ENCODE measurements around the gene RHOJ.

The RHOJ gene

DNA sequence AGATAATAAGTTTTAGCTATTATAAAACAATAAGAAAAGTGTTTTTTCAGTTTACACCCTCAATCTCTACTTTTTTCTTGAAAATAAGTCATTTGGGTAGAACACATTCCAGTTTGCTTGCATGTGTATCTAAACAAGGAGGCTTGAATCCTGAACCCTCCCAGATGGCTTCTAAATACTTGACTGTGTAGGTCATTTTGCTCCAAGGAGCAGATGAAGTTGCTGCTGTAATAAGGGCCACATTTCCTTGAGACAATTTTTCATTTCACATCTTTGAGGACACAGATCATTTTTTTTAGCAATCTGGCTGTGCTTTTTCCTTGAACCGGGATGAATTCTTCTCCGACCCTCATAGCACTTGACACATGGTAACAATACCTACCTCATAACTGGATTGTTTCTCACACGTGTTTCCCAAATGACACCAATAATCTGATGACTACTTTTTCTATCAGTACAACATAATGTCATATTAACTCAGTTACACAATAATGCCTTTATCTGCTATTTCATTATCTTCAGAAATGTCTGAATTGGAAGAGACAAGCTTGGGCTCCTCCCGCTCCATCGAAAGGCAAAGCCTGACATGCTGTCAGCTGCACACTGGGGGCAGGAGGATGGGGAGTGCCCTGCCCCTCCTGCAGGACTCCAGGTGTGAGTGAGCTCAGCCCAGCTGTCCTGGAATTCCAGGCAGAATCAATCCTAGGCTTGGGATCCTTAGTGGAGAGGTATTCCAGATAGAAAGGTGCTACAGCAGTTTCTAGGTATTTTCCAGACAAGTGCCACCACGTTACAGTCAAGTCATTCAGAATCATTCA, 83.6 kb downstream of the RHOJ start:
- Histone ChIP-seq H3K4me1 (ENCODE audit: insufficient read depth, insufficient read length) (no peaks in the 10 kb centered on the region), H3K27me3 (ENCODE audit: insufficient read depth, insufficient read length) (no peaks in the 10 kb centered on the region), H3K9ac (ENCODE audit: insufficient read length, low read depth) (no peak overlapping the region), H3K9me3 (ENCODE audit: insufficient read depth, low read length) (no peaks in the 10 kb centered on the region), H3K4me3 (ENCODE audit: insufficient read length, low read depth) (no peak overlapping the region), H3K36me3 (ENCODE audit: insufficient read depth, insufficient read length, low read length) (no peaks in the 10 kb centered on the region)
- DNase-seq (ENCODE audit: low read depth, low spot score): no peak
- TF ChIP-seq YY1 (IDR thresholded peaks at IDR 0.05; ENCODE audit: insufficient read depth, insufficient read length) (no peak), ZNF274 (IDR thresholded peaks at IDR 0.05; ENCODE audit: low read depth, low read length) (no peak), SUZ12 (IDR thresholded peaks at IDR 0.05; ENCODE audit: extremely low read depth, insufficient read depth, insufficient read length) (no peak)

DNA sequence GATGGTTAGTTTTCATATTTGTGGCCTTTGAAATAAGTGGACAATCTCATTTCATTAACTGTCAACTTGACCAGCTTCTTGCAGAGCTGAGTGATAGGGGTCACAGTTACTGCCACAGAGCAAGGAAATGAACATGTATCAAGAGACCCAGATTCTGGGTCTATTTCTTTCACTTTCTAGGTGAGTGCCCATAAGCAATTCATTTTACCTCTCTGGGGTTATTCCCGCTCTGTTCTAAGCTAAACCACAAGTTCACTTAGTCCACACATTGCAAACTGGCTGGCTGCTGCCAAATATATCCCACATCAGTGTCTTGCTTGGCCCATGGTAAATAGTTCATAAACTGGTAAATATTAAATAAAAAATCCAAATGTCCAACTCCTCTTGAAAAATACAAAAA, 84.6 kb downstream of the RHOJ start:
- DNase-seq (ENCODE audit: low read depth, low spot score): no peak
- no peaks in the 10 kb centered on the region for H3K36me3 ChIP-seq (ENCODE audit: insufficient read depth, insufficient read length, low read length)
- H3K27me3 ChIP-seq (ENCODE audit: insufficient read depth, insufficient read length): no peaks in the 10 kb centered on the region
- H3K4me3 ChIP-seq (ENCODE audit: insufficient read length, low read depth): no peak overlapping the region
- no peaks in the 10 kb centered on the region for H3K9me3 ChIP-seq (ENCODE audit: insufficient read depth, low read length)
- no peaks in the 10 kb centered on the region for H3K4me1 ChIP-seq (ENCODE audit: insufficient read depth, insufficient read length)
- no peak overlapping the region for H3K9ac ChIP-seq (ENCODE audit: insufficient read length, low read depth)
- TF ChIP-seq YY1 (IDR thresholded peaks at IDR 0.05; ENCODE audit: insufficient read depth, insufficient read length) (no peak), SUZ12 (IDR thresholded peaks at IDR 0.05; ENCODE audit: extremely low read depth, insufficient read depth, insufficient read length) (no peak), ZNF274 (IDR thresholded peaks at IDR 0.05; ENCODE audit: low read depth, low read length) (no peak)

GRCh38 chr14:63290741-63291430, 86.6 kb downstream of the RHOJ start:
- Histone ChIP-seq H3K9ac (ENCODE audit: insufficient read length, low read depth) (no peak overlapping the region), H3K36me3 (ENCODE audit: insufficient read depth, insufficient read length, low read length) (no peaks in the 10 kb centered on the region), H3K9me3 (ENCODE audit: insufficient read depth, low read length) (no peaks in the 10 kb centered on the region), H3K4me1 (ENCODE audit: insufficient read depth, insufficient read length) (no peaks in the 10 kb centered on the region), H3K27me3 (ENCODE audit: insufficient read depth, insufficient read length) (no peaks in the 10 kb centered on the region), H3K4me3 (ENCODE audit: insufficient read length, low read depth) (no peak overlapping the region)
- DNase-seq (ENCODE audit: low read depth, low spot score): no peak
- no peak for TF ChIP-seq SUZ12 (IDR thresholded peaks at IDR 0.05; ENCODE audit: extremely low read depth, insufficient read depth, insufficient read length)
- TF ChIP-seq ZNF274 (IDR thresholded peaks at IDR 0.05; ENCODE audit: low read depth, low read length): no peak
- TF ChIP-seq YY1 (IDR thresholded peaks at IDR 0.05; ENCODE audit: insufficient read depth, insufficient read length): no peak

- H3K4me3 ChIP-seq (ENCODE audit: insufficient read length, low read depth): no peak overlapping the region
- TF ChIP-seq SUZ12 (IDR thresholded peaks at IDR 0.05; ENCODE audit: extremely low read depth, insufficient read depth, insufficient read length): no peak
- no peak for TF ChIP-seq ZNF274 (IDR thresholded peaks at IDR 0.05; ENCODE audit: low read depth, low read length)
- TF ChIP-seq YY1 (IDR thresholded peaks at IDR 0.05; ENCODE audit: insufficient read depth, insufficient read length): no peak
- no peaks in the 10 kb centered on the region for H3K4me1 ChIP-seq (ENCODE audit: insufficient read depth, insufficient read length)
- no peaks in the 10 kb centered on the region for H3K27me3 ChIP-seq (ENCODE audit: insufficient read depth, insufficient read length)
- no peak overlapping the region for H3K9ac ChIP-seq (ENCODE audit: insufficient read length, low read depth)
- DNase-seq (ENCODE audit: low read depth, low spot score): no peak
- H3K36me3 ChIP-seq (ENCODE audit: insufficient read depth, insufficient read length, low read length): no peaks in the 10 kb centered on the region
- H3K9me3 ChIP-seq (ENCODE audit: insufficient read depth, low read length): no peaks in the 10 kb centered on the region
Observed at GRCh38 chr14:63292805-63293204, 88.6 kb downstream of the RHOJ start.

DNA sequence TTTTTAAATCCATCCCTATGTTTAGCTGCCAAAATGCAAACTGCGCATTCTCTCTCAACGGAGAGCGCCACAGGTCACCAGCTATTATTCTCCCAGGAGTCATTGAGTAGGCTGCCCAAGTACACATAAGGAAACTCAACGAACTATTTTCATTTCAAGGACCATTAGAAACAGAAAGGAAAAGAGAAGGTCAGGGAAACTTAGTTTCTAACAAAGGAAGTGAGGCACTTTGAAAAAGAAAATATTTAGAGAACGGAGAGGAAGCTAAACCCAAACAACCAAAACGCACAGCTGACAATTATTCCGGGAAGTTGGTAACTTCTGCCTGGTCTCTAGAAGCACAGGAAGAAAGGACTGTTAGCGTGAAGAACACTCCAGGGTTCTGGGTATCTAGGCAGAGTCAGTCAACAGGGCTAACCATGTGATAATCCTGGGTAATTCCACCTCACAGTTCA, 91.0 kb downstream of the RHOJ start:
- no peaks in the 10 kb centered on the region for H3K27me3 ChIP-seq (ENCODE audit: insufficient read depth, insufficient read length)
- no peak overlapping the region for H3K9ac ChIP-seq (ENCODE audit: insufficient read length, low read depth)
- no peaks in the 10 kb centered on the region for H3K9me3 ChIP-seq (ENCODE audit: insufficient read depth, low read length)
- no peak for DNase-seq (ENCODE audit: low read depth, low spot score)
- no peaks in the 10 kb centered on the region for H3K4me1 ChIP-seq (ENCODE audit: insufficient read depth, insufficient read length)
- H3K36me3 ChIP-seq (ENCODE audit: insufficient read depth, insufficient read length, low read length): no peaks in the 10 kb centered on the region
- TF ChIP-seq SUZ12 (IDR thresholded peaks at IDR 0.05; ENCODE audit: extremely low read depth, insufficient read depth, insufficient read length): no peak
- no peak for TF ChIP-seq YY1 (IDR thresholded peaks at IDR 0.05; ENCODE audit: insufficient read depth, insufficient read length)
- H3K4me3 ChIP-seq (ENCODE audit: insufficient read length, low read depth): no peak overlapping the region

DNA sequence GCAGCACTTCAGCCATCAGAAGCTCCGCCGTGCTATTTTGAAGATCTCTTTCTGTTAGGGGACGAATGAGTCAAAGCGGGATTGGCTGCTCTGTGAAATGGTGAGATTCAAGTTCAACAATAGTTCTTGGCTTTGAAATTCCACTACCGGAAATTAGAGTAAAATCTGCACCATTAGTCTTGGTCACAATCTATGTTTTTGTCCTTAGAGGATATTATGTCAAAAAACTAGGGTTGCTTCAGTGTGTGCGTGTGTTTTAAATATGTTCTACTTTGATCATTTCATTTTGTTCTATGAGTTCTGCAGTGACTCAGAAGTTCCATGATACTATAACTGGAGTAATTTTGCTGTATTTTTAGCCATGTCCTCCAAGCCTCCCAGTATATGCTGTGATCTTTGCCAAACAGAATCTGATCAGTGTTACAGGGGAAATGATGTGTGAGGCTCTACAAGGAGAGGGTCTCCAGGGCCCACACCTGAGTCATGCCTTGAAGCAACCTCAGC, 91.9 kb downstream of the RHOJ start:
- Histone ChIP-seq H3K9me3 (ENCODE audit: insufficient read depth, low read length) (no peaks in the 10 kb centered on the region), H3K4me1 (ENCODE audit: insufficient read depth, insufficient read length) (no peaks in the 10 kb centered on the region), H3K4me3 (ENCODE audit: insufficient read length, low read depth) (no peak overlapping the region), H3K27me3 (ENCODE audit: insufficient read depth, insufficient read length) (no peaks in the 10 kb centered on the region), H3K36me3 (ENCODE audit: insufficient read depth, insufficient read length, low read length) (no peaks in the 10 kb centered on the region), H3K9ac (ENCODE audit: insufficient read length, low read depth) (no peak overlapping the region)
- TF ChIP-seq YY1 (IDR thresholded peaks at IDR 0.05; ENCODE audit: insufficient read depth, insufficient read length) (no peak), ZNF274 (IDR thresholded peaks at IDR 0.05; ENCODE audit: low read depth, low read length) (no peak), SUZ12 (IDR thresholded peaks at IDR 0.05; ENCODE audit: extremely low read depth, insufficient read depth, insufficient read length) (no peak)
- DNase-seq (ENCODE audit: low read depth, low spot score): no peak
